Cardiac muscle cell (in vitro differentiated cells and primary cell): ENCODE results near the gene GPR142. TPM values are rescaled to one million over a fixed set of nuclear protein-coding genes. Genes with fewer than 3 reads are reported as not detected.

Experiments used
- DNase-seq, 2 donors: peaks; one replicate each; pipeline versions ENCODE4 v3.0.0 to v3.0.0-alpha.2; 2010 to 2017; ENCODE audit warnings: low read depth in 1 of 2, low spot score in 1 of 2
- H3K27ac ChIP-seq: fragments of 200-600 bp; sonication (generic); 2 replicates; pipeline ENCODE4 v1.5.1; 2016
- H3K27me3 ChIP-seq: fragments of 200-600 bp; sonication (generic); 2 replicates; pipeline ENCODE4 v1.6.0; 2016; ENCODE audit warnings: control low read depth
- H3K36me3 ChIP-seq: fragments of 200-600 bp; sonication (generic); 2 replicates; pipeline ENCODE4 v1.5.1; 2016; ENCODE audit warnings: control low read depth
- H3K4me1 ChIP-seq: fragments of 200-600 bp; sonication (generic); 2 replicates; pipeline ENCODE4 v1.8.1; 2017; ENCODE audit warnings: low read depth, mild to moderate bottlenecking, mixed run types
- H3K4me3 ChIP-seq: fragments of 200-600 bp; sonication (generic); 2 replicates; pipeline ENCODE4 v1.5.1; 2016; ENCODE audit warnings: mild to moderate bottlenecking
- H3K9me3 ChIP-seq: fragments of 200-600 bp; sonication (generic); 2 replicates; pipeline ENCODE4 v1.5.1; 2017; ENCODE audit warnings: low read depth, mild to moderate bottlenecking, control low read depth
- polyA plus RNA-seq: library from polyadenylated mRNA; unstranded; fragments of >200 nt; fragmentation: Nextera tagmentation; extraction: Ambion mirVana; gene quantifications from 2 replicates; pipeline ENCODE4 v1.2.1, GENCODE V29; 2016
- total RNA-seq: library from RNA; depleted of rRNA; stranded (reverse); fragments of >200 nt; gene quantifications from 2 replicates; pipeline ENCODE4 v1.2.3, GENCODE V29; 2016
- TF ChIP-seq, protein P1 (sequence below): IDR thresholded peaks from 2 replicates; pipeline ENCODE4 v1.5.1; 2012; ENCODE audit warnings: low read depth, mild to moderate bottlenecking, low read length

GPR142 gene
- total and polyA plus RNA-seq, 2 experiments from 2014 or later: not detected

- Histone ChIP-seq H3K4me1 (no peaks in the 10 kb centered on the region), H3K27ac (no peak overlapping the region), H3K36me3 (no peaks in the 10 kb centered on the region), H3K27me3 (no peaks in the 10 kb centered on the region), H3K4me3 (no peak overlapping the region), H3K9me3 (no peaks in the 10 kb centered on the region)
- TF ChIP-seq, protein P1, sequence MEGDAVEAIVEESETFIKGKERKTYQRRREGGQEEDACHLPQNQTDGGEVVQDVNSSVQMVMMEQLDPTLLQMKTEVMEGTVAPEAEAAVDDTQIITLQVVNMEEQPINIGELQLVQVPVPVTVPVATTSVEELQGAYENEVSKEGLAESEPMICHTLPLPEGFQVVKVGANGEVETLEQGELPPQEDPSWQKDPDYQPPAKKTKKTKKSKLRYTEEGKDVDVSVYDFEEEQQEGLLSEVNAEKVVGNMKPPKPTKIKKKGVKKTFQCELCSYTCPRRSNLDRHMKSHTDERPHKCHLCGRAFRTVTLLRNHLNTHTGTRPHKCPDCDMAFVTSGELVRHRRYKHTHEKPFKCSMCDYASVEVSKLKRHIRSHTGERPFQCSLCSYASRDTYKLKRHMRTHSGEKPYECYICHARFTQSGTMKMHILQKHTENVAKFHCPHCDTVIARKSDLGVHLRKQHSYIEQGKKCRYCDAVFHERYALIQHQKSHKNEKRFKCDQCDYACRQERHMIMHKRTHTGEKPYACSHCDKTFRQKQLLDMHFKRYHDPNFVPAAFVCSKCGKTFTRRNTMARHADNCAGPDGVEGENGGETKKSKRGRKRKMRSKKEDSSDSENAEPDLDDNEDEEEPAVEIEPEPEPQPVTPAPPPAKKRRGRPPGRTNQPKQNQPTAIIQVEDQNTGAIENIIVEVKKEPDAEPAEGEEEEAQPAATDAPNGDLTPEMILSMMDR: no peak
- DNase-seq: no peak
These were observed 2.6 kb downstream of the GPR142 start for GRCh38 chr17:74369665-74370490.

DNA sequence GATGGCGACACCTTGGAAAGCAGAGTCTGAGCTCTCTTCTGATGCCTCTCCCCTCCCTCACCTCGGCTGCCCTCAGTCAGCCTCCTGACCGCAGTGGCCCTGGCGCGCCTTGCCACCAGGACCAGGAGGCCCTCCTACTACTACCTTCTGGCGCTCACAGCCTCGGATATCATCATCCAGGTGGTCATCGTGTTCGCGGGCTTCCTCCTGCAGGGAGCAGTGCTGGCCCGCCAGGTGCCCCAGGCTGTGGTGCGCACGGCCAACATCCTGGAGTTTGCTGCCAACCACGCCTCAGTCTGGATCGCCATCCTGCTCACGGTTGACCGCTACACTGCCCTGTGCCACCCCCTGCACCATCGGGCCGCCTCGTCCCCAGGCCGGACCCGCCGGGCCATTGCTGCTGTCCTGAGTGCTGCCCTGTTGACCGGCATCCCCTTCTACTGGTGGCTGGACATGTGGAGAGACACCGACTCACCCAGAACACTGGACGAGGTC, 4.4 kb downstream of the GPR142 start:
- H3K27me3 ChIP-seq: peaks cover 7% of the 10 kb centered on the region
- H3K9me3 ChIP-seq: no peaks in the 10 kb centered on the region
- H3K36me3 ChIP-seq: no peaks in the 10 kb centered on the region

DNA sequence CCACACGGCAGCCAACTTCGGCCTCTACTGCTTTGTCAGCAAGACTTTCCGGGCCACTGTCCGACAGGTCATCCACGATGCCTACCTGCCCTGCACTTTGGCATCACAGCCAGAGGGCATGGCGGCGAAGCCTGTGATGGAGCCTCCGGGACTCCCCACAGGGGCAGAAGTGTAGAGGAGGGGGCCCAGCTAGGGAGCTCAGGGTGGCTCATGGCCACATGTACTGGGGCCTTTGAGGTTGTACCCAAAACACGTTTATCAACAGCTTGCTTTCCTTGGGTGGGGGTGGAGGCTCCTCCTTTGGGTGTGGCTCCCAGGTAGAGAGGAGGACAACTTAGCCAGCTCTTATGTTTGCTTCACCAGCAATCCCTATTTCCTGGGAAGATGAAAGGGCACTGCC, 5.1 kb downstream of the GPR142 start:
- Histone ChIP-seq H3K9me3 (no peaks in the 10 kb centered on the region), H3K4me3 (no peak overlapping the region), H3K4me1 (no peaks in the 10 kb centered on the region), H3K36me3 (no peaks in the 10 kb centered on the region), H3K27ac (no peak overlapping the region), H3K27me3 (peaks cover 13% of the 10 kb centered on the region)
- no peak for DNase-seq
- TF ChIP-seq, protein P1: no peak

More for the DNA sequence above, 4.4 kb downstream of the GPR142 start:
- Histone ChIP-seq H3K4me1 (no peaks in the 10 kb centered on the region), H3K27ac (no peak overlapping the region), H3K4me3 (no peak overlapping the region)
- TF ChIP-seq, protein P1: no peak
- DNase-seq: no peak

DNA sequence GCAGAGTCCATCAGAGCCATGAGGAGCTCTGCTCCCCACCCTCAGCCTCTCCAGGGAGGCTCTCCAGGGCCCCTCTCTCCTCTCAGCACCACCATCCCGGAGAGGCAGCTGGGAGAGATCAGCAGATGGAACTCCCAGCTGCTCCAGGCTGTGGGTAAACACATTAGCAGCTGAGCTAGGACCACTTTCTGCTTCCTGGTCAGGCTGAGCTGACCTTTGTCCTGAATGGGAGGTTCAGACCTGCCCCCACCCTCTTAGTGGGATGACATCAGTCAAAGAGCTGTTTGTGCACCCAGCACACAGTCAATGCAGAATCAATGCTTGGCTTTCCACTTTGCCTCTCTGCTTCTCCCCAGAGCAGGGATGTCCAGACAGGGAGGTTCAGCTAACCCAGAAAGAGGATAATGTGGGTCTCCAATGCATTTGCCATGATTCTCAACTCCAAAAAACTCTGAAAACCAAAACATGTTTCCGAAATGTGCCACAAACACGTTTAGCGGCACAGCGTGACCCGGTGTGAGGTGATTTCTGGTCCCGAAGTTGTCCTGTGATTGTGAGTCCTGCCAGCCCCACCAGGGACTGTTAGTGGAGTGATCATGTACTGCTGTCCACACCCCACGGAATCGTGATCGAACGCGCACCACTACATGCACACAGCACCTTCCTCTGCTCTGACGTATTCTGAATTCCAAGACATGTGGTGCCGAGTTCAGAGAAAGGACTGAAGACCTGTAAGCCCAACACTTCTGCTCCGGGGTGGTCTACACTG, 6.7 kb downstream of the GPR142 start:
- Histone ChIP-seq H3K27me3 (peaks cover 13% of the 10 kb centered on the region), H3K36me3 (no peaks in the 10 kb centered on the region), H3K27ac (no peak overlapping the region), H3K9me3 (no peaks in the 10 kb centered on the region), H3K4me3 (no peak overlapping the region), H3K4me1 (no peaks in the 10 kb centered on the region)
- DNase-seq: no peak
- TF ChIP-seq, protein P1: no peak

GRCh38 chr17:74374858-74375257, 7.6 kb downstream of the GPR142 start:
- Histone ChIP-seq H3K36me3 (no peaks in the 10 kb centered on the region), H3K27me3 (peaks cover 13% of the 10 kb centered on the region), H3K27ac (no peak overlapping the region), H3K9me3 (no peaks in the 10 kb centered on the region), H3K4me3 (no peak overlapping the region), H3K4me1 (peaks cover 4% of the 10 kb centered on the region)
- TF ChIP-seq, protein P1: no peak
- DNase-seq: no peak
